HepG2 (cell line): ENCODE measurements around the gene OXGR1. TPM values are rescaled to one million over a fixed set of nuclear protein-coding genes. Genes with fewer than 3 reads are reported as not detected.

Experiments used
- HNRNPL ChIP-seq: fragments of 200-400 bp; formaldehyde crosslinking; IDR thresholded peaks from 2 replicates; pipeline ENCODE4 v1.6.1; 2017; ENCODE audit warnings: mild to moderate bottlenecking, low read depth, low read length
- MAFK ChIP-seq, 2 experiments: IDR thresholded peaks in 1 of 2; conservative IDR thresholded peaks in 1 of 2; 2 replicates each; pipeline ENCODE4 v1.6.1; 2011; ENCODE audit warnings: improper control_type of control experiment in 2 of 2, low read length in 2 of 2
- SUZ12 ChIP-seq: fragments of 150-350 bp; IDR thresholded peaks from 2 replicates; pipeline ENCODE4 v1.6.1; 2014; ENCODE audit warnings: low read depth, low read length
- ZBTB26 ChIP-seq: IDR thresholded peaks from 2 replicates; pipeline ENCODE4 v1.6.1; 2016; ENCODE audit warnings: missing compliant biosample characterization, missing genetic modification reagents, borderline replicate concordance
- ZFP90 ChIP-seq: sonication (generic); formaldehyde crosslinking; IDR thresholded peaks from 2 replicates; pipeline ENCODE4 v1.8.0; 2022; ENCODE audit warnings: missing genetic modification reagents, mild to moderate bottlenecking, inconsistent platforms, borderline replicate concordance
- ZNF451 ChIP-seq: sonication (generic); formaldehyde crosslinking; IDR thresholded peaks from 2 replicates; pipeline ENCODE4 v1.5.0; 2020; ENCODE audit warnings: mild to moderate bottlenecking, missing genetic modification reagents
- ZNF776 ChIP-seq: sonication (generic); formaldehyde crosslinking; IDR thresholded peaks from 2 replicates; pipeline ENCODE4 v1.4.0; 2020; ENCODE audit warnings: mild to moderate bottlenecking, missing genetic modification reagents
- polyA plus RNA-seq, 8 experiments: library from polyadenylated mRNA; depleted of rRNA in 3 of 8; stranded (reverse) in 7 of 8; unstranded in 1 of 8; fragments of >200 nt; fragmentation: Illumina TruSeq in 4 of 8; extraction: Trizol in 4 of 8; gene quantifications; 2 replicates each; pipeline versions ENCODE4 v1.2.1 to v1.2.3, GENCODE V29; 2011 to 2016; ENCODE audit warnings: low read depth in 4 of 8, missing spikeins in 1 of 8, mixed read lengths in 1 of 8; ENCODE audit not compliant: insufficient read depth in 1 of 8
- total RNA-seq, 5 experiments: library from RNA; depleted of rRNA; stranded (reverse); fragments of >200 nt; fragmentation: Illumina TruSeq; extraction: Trizol; gene quantifications; 2 replicates each; pipeline ENCODE4 v1.2.3, GENCODE V29; 2016; ENCODE audit warnings: low read depth in 1 of 5
- TF ChIP-seq, protein P1 (sequence below): sonication (generic); formaldehyde crosslinking; IDR thresholded peaks from 2 replicates; pipeline ENCODE4 v1.8.1; 2023; ENCODE audit warnings: mild to moderate bottlenecking, inconsistent platforms, moderate library complexity, missing genetic modification reagents, borderline replicate concordance
- TF ChIP-seq, protein P2 (sequence below): sonication (generic); formaldehyde crosslinking; IDR thresholded peaks from 2 replicates; pipeline ENCODE4 v1.8.0; 2022; ENCODE audit warnings: mild to moderate bottlenecking, missing genetic modification reagents, moderate library complexity

Gene OXGR1
- total and polyA plus RNA-seq, 2 of the 13 experiments (the other 11 are each of a cell fraction or from before 2014, with no cell fraction given), result not detected

DNA sequence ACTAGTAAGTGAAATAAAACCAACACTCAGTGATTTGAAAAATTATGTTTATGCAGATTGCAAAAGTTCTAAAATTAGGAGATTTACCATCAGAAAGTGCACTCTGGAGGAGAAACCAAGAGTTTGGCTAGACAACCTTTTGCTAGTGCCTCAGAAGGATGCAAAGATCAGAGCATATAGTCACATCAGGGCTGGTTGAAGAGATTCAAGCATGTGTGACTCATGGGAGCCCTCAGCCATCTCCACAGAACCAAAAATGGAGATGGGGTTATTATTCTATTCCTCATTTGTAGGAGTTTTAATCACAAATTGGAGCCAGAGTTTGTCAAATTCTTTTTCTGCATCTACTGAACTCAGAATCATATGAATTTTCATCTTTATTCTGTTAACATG is 32.9 kb upstream of the OXGR1 start (continued):
- TF ChIP-seq ZBTB26 (CRISPR knock-in tag) (no peak), HNRNPL (no peak), MAFK (conservative IDR thresholded peaks at IDR 0.05 in 1 of 2, IDR thresholded peaks at IDR 0.05 in 1 of 2; ENCODE audit: low read length in 2 of 2) (no peak), SUZ12 (no peak), ZNF451 (CRISPR knock-in tag) (no peak), ZFP90 (CRISPR knock-in tag) (no peak), ZNF776 (CRISPR knock-in tag) (no peak)
- TF ChIP-seq, protein P1, sequence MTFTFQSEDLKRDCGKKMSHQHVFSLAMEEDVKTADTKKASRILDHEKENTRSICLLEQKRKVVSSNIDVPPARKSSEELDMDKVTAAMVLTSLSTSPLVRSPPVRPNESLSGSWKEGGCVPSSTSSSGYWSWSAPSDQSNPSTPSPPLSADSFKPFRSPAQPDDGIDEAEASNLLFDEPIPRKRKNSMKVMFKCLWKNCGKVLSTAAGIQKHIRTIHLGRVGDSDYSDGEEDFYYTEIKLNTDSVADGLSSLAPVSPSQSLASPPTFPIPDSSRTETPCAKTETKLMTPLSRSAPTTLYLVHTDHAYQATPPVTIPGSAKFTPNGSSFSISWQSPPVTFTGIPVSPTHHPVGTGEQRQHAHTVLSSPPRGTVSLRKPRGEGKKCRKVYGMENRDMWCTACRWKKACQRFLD (CRISPR knock-in tag), result no peak
- TF ChIP-seq, protein P2, sequence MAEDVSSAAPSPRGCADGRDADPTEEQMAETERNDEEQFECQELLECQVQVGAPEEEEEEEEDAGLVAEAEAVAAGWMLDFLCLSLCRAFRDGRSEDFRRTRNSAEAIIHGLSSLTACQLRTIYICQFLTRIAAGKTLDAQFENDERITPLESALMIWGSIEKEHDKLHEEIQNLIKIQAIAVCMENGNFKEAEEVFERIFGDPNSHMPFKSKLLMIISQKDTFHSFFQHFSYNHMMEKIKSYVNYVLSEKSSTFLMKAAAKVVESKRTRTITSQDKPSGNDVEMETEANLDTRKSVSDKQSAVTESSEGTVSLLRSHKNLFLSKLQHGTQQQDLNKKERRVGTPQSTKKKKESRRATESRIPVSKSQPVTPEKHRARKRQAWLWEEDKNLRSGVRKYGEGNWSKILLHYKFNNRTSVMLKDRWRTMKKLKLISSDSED, result no peak
